Fibroblast of gingiva (primary cell): ENCODE results near the gene KDM2A.
"Not testable (repeated sequence)": the region's sequence is repeated elsewhere in the genome, so short reads cannot be mapped to it uniquely, and the experiment has no call there.

Experiments
- DNase-seq: peaks from one replicate; pipeline ENCODE4 v3.0.0-alpha.2; 2011; ENCODE audit warnings: low read depth

Gene KDM2A

DNA sequence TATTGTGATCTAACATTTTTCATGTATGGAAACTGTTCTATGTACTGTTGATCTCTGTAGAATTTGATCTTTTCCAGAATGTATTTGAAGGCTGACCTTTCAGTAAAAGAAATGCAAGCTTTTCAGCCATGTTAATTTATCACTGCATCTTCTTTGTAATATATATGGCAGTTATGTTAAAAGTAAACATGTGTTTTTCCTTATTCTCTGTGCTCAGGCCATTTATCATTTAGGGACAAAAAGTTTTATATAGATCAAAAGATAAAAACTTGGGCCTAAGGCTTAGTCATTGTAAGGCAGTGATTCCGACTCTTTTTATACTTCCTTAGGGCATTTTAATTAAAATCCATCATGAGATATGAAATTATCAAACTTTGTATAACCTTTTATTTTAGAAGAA lies 48.7 kb downstream of the KDM2A start:
- no peak for DNase-seq

GRCh38 chr11:67168911-67169310 lies 49.8 kb downstream of the KDM2A start:
- DNase-seq = not testable (repeated sequence)

DNA sequence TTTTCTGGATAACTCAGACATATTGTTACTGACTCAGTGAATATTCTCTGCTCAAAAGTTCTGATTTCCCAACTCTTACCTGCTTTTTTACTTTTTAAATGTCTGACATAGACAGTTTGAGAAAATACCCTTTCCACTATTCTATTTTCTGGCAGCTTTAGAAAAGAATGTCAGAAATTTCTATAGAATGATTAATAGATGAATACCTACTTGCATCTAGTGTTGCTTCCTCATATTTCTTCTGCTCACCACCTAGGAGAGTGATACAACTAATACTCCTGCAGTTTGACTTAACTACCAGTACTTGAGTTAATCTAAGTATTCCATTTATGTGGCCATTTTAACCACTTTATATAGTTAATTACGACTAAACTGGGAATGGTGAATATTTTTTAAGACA lies 55.2 kb downstream of the KDM2A start:
- no peak for DNase-seq

GRCh38 chr11:67177399-67178281 lies 58.6 kb downstream of the KDM2A start:
- no peak for DNase-seq

DNA sequence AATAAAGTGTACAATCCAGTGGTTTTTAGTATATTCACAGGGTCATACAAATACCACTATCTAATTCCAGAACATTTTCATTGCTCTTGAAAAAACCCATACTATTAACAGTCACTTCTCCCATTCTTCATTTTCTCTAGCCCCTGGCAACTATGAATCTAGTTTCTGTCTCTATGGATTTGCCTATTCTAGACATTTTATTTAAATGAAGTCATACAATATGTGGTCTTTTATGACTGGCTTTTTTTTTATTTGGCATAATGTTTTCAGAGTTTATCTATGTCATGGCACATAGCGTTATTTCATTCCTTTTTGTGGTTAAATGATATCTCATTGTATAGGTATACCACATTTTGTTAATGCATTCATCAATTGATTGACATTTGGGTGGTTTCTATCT lies 59.4 kb downstream of the KDM2A start:
- no peak for DNase-seq

DNA sequence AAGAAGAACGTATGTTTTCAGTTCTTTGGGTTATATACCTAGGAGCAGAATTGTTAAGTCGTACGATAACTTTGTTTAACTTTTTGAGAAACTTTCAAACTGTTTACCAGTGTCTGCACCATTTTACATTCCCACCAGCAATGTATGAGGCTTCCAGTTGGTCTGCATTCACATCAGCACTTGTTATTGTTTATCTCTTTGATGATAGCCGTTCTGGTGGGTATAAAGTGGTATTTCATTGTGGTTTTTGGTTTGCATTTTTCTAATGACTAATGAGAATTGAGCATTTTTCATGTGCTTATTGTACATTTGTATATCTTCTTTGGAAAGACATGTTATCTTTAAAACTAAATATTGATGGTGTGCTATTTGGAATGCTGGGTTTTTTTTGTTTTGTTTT lies 59.8 kb downstream of the KDM2A start:
- peak; percentile 54 for DNase-seq

DNA sequence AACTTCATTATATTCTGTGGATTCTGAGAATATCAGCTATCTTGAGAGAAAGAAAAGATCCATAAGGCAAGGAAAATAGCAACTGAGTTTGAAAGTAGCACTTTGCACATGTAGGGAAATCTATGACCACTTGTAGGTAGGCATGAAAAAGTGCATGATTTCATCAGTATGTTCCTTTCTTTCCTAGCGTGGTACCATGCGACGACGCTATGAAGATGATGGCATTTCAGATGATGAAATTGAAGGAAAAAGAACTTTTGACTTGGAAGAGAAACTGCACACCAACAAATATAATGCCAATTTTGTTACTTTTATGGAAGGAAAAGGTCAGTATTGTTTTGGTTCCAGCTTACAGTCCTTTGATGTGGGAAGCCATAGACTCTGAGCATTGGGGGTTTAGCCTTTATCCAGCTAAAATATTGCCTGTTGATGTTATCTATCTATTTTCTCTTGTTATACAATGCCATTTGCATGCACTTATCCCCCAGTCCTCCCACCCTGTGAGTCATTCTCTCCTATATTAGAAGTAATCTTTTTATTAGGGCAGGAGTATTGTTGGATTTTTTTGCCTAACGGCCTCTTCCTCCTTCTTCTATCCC lies 60.9 kb downstream of the KDM2A start:
- no peak for DNase-seq

GRCh38 chr11:67194096-67194495 lies 75.0 kb downstream of the KDM2A start:
- DNase-seq = no peak

DNA sequence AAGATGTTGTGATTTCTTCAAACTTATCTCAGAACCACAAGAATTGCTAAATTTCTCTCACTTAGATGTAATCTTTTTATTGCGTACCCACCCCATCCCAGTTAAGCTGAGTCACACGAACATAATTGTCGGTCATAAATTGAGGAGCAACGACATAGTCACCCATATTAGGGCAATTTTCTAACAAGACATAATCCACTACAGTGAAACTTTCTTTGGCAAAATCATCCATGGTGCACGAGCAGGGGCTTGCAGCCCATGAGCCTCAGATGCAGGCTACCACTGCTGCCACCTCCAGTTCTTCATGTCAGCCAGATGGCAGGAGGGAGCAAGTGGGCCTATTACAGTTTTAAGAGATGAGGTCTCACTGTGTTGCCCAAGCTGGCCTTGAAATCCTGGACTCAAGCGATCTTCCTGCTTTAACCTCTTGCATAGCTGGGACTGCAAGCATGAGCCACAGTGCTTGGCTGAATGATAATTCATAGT lies 77.0 kb downstream of the KDM2A start:
- peak; percentile 67 for DNase-seq

- no peak for DNase-seq
Measured at GRCh38 chr11:67197606-67198005, 78.5 kb downstream of the KDM2A start.

GRCh38 chr11:67198781-67199180 lies 79.7 kb downstream of the KDM2A start:
- peak; percentile 45 for DNase-seq

DNA sequence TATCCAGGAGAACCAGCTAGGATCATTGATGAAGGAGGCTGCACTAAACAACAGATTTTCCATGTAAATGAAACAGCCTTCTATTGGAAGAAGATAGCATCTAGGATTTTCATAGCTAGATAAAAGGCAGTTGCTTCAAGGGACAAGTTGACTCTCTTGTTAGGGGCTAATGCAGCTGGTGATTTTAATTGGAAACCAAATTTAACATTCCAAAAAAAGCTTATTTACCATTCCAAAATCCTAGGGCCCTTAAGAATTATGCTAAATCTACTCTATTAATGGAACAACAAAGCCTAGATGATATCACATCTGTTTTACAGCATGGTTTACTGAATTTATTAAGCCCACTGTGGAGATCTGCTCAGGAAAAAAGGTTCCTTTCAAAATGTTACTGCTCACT lies 80.7 kb downstream of the KDM2A start:
- DNase-seq = no peak

GRCh38 chr11:67202028-67202427 lies 83.0 kb downstream of the KDM2A start:
- no peak for DNase-seq

- DNase-seq = no peak
Measured at GRCh38 chr11:67204822-67205221, 85.8 kb downstream of the KDM2A start.

DNA sequence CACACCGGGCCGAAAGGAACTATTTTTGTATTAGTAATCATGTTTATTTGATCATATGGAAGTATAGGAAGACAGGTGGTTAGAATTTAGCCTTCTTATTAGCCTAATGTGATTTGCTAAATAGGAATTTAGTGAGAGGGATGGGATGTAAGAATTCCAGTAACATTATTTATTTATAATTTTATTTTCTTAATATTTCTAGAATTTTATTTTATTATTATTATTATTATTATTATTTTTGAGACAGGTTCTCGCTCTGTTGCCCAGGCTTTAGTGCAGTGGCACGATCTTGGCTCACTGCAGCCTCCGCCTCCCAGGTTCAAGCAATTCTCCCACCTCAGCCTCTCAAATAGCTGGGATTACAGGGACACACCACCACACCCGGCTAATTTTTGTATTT lies 90.2 kb downstream of the KDM2A start:
- DNase-seq = not testable (repeated sequence)

DNA sequence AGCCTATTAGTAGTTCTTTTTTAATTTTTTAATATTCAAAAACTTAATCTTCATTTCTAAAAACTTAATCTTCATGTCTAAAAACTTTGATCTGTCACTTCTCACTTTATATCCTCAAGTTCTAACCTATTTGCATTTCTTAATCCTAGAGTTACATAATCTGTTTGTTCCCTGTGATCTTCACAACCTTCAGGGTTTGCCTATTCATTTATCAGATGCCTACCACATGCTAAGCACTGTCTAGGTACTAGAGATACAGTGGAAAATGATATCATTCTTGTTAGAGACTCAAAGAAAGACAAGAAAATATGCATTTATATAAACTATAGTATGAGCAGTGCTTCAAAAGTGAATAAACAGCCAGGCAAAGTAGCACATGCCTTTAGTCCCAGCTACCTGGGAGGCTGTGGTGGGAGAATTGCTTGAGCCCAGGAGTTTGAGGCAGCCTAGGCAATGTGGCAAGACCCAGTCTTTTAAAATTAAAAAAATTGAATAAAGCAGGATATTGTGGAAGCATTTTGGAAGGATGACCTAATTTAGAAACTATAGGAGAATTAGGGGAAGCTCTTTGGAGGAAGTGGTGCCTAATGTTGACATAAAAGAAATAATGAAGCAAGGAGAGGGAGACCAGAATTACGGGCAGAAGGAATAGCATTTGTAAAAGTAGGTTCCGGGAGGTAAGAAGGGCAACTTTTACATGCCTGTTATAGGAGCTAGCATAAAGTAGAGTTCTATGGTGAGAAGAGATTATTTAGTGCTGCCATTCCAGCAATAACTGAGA lies 92.8 kb downstream of the KDM2A start:
- DNase-seq = no peak

GRCh38 chr11:67213178-67213621 lies 94.1 kb downstream of the KDM2A start:
- DNase-seq = no peak

DNA sequence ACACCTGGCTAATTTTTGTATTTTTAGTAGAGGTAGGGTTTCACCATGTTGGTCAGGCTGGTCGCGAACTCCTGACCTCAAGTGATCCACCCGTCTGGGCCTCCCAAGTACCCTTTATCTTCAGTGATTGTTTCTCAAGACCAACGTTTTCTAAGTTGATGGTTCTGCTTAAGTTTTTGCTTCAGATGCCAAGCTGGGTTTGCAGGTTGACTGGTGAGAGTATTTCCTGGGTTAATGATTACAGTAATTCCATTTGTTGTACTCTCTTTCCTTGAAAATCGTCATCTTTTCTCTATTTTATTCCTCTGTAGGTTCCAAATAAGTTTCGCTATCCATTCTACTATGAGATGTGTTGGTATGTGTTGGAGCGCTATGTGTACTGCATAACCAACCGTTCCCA lies 108.7 kb downstream of the KDM2A start:
- no peak for DNase-seq

DNA sequence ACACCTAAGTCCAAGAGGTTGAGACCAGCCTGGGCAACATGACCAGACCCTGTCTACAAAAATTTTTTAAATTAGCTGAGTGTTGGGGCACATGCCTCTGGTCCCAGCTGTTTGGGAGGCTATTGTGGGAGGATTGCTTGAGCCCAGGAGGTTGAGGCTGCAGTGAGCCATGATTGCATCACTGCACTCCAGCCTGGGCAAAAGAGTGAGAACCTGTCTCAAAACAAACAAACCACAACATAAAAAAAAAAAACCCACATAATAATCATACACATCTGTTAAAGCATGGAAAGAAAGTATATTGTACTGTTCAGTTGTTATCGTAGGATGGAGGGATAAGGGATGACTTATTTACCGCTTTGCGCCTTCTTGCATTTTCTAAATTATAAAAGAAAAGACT lies 111.3 kb downstream of the KDM2A start:
- no peak for DNase-seq

GRCh38 chr11:67230886-67231285 lies 111.8 kb downstream of the KDM2A start:
- DNase-seq = no peak

GRCh38 chr11:67233584-67234190 lies 114.6 kb downstream of the KDM2A start:
- DNase-seq = no peak

GRCh38 chr11:67234571-67234970 lies 115.5 kb downstream of the KDM2A start:
- not testable (repeated sequence) for DNase-seq
